ENCODE measurements around the gene TPST1. TPM values are rescaled to one million over a fixed set of nuclear protein-coding genes. Genes with fewer than 3 reads are reported as not detected.

The TPST1 gene
- total and polyA plus RNA-seq, 9 of the 15 experiments (the other 6 are each of a cell fraction or from before 2014, with no cell fraction given): 0.15 to 2.2 (median 0.53) TPM

DNA sequence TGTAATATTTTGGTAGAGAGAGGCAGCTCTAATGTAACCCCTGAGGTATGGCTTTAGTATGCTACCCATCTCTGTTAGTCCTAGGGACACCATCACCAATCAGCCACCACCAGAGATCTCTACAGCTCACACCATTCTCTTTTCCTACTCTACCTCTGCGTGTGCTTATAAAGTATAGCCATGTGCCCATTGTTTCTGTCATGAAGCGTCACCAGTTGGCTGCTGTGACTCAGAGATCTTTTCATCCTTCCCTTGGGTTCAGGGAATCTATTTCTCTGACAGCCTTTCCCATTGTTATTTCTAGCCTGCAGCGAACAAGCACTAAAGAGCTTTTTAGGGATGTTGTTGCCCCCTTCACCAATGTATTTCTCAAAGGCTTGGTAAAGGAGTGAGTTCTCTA lies 103.3 kb downstream of the TPST1 start:
- H3K9me3 ChIP-seq (replicated peaks; ENCODE audit: control insufficient read depth, insufficient read depth, low read depth, low read length): no peaks in the 10 kb centered on the region
- no peak overlapping the region for H2AFZ ChIP-seq (ENCODE audit: low read depth, low read length)
- FAIRE-seq: no peak
- in situ Hi-C loops (cut with MboI): no loop called here
- no peak for DNase-seq (ENCODE audit: extremely low read depth in 1 of 4, low spot score in 3 of 4)
- BruUV-seq (replicated peaks): no TSS peak
- WGBS (ENCODE audit: insufficient coverage, low coverage, missing lambda C conversion rate): 0% methylated on average over 3 of the region's 3 CpGs
- POLR2A ChIA-PET: interaction anchor here (0.9 kb wide), 1 partner anchor 12 kb away, joined by 3 read pairs; no protein-coding TSS in a partner anchor
- no peaks in the 10 kb centered on the region for H3K79me2 ChIP-seq (ENCODE audit: control insufficient read depth, insufficient read depth, low read length)
- H3K27me3 ChIP-seq (ENCODE audit: control insufficient read depth in 2 of 2, insufficient read depth in 2 of 2, low read length in 2 of 2): peaks cover 20 to 37% of the 10 kb centered on the region in 2 experiments
- no peaks in the 10 kb centered on the region for H3K9me1 ChIP-seq (ENCODE audit: control insufficient read depth, insufficient read depth, low read length)
- CTCF ChIA-PET (ENCODE audit: low intra/inter-chr PET ratio): no interaction called here
- intact Hi-C loops (cut with micrococcal nuclease): no loop called here
- no peak overlapping the region for H3K9ac ChIP-seq (ENCODE audit: insufficient read depth in 1 of 2, low read depth in 2 of 2, low read length in 2 of 2)
- H3K4me1 ChIP-seq (replicated peaks in 1 of 2; ENCODE audit: control insufficient read depth in 2 of 2, insufficient read depth in 2 of 2, low read length in 2 of 2): no peaks in the 10 kb centered on the region
- H3K4me3 ChIP-seq: no peak overlapping the region
- ATAC-seq: no peak
- H3K27ac ChIP-seq (ENCODE audit: extremely low read depth, low read depth, low read length): no peak overlapping the region
- no peaks in the 10 kb centered on the region for H3K36me3 ChIP-seq (ENCODE audit: control insufficient read depth, insufficient read depth, low read length)
- TF ChIP-seq SP1 (CRISPR knock-in tag; IDR thresholded peaks at IDR 0.05) (no peak), STAT5A (IDR thresholded peaks at IDR 0.05; ENCODE audit: borderline replicate concordance, low read length) (no peak), ARHGAP35 (IDR thresholded peaks at IDR 0.05; ENCODE audit: partially characterized antibody) (no peak), BACH1 (tag; IDR thresholded peaks at IDR 0.05) (no peak), RB1 (IDR thresholded peaks at IDR 0.05; ENCODE audit: low read depth) (no peak)
- TF ChIP-seq, protein P1, sequence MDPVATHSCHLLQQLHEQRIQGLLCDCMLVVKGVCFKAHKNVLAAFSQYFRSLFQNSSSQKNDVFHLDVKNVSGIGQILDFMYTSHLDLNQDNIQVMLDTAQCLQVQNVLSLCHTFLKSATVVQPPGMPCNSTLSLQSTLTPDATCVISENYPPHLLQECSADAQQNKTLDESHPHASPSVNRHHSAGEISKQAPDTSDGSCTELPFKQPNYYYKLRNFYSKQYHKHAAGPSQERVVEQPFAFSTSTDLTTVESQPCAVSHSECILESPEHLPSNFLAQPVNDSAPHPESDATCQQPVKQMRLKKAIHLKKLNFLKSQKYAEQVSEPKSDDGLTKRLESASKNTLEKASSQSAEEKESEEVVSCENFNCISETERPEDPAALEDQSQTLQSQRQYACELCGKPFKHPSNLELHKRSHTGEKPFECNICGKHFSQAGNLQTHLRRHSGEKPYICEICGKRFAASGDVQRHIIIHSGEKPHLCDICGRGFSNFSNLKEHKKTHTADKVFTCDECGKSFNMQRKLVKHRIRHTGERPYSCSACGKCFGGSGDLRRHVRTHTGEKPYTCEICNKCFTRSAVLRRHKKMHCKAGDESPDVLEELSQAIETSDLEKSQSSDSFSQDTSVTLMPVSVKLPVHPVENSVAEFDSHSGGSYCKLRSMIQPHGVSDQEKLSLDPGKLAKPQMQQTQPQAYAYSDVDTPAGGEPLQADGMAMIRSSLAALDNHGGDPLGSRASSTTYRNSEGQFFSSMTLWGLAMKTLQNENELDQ (CRISPR knock-in tag; IDR thresholded peaks at IDR 0.05; ENCODE audit: borderline replicate concordance): no peak
- no peak overlapping the region for H3K4me2 ChIP-seq (ENCODE audit: insufficient read depth, low read length)
- H4K20me1 ChIP-seq (replicated peaks; ENCODE audit: control insufficient read depth, insufficient read depth, low read length): no peaks in the 10 kb centered on the region

Data from K562 (cell line).